GM23338 (cell line): ENCODE measurements around the gene LTV1. TPM values are rescaled to one million over a fixed set of nuclear protein-coding genes. Genes with fewer than 3 reads are reported as not detected.
"Not testable (repeated sequence)": the region's sequence is repeated elsewhere in the genome, so short reads cannot be mapped to it uniquely, and the experiment has no call there.

ENCODE experiments used
- ATAC-seq: fragments of 200-7000 bp; cut with Tn5 transposase; 3 replicates; pipeline ENCODE4 v1.9.1; 2020
- DNase-seq: peaks from one replicate; pipeline ENCODE4 v3.0.0-alpha.2; 2015; ENCODE audit warnings: low spot score
- H2AFZ ChIP-seq: fragments of 200-600 bp; sonication (generic); 2 replicates; pipeline ENCODE4 v1.8.0; 2016; ENCODE audit warnings: antibody characterized with exemption, mild to moderate bottlenecking, moderate library complexity
- H3F3A ChIP-seq: fragments of 200-600 bp; sonication (generic); replicated peaks from 2 replicates; pipeline ENCODE4 v1.8.0; 2017; ENCODE audit warnings: antibody characterized with exemption, mixed run types, low read depth
- H3K27ac ChIP-seq: fragments of 200-600 bp; sonication (generic); 2 replicates; pipeline ENCODE4 v1.6.1; 2016; ENCODE audit warnings: low read depth
- H3K27me3 ChIP-seq: fragments of 200-600 bp; sonication (generic); 2 replicates; pipeline ENCODE4 v1.8.0; 2016; ENCODE audit warnings: mild to moderate bottlenecking, mixed run types, moderate library complexity; ENCODE audit not compliant: insufficient read depth
- H3K36me3 ChIP-seq: fragments of 200-600 bp; sonication (generic); 2 replicates; pipeline ENCODE4 v1.8.0; 2016; ENCODE audit warnings: mild to moderate bottlenecking; ENCODE audit not compliant: insufficient read depth
- H3K4me1 ChIP-seq: fragments of 200-600 bp; sonication (generic); 2 replicates; pipeline ENCODE4 v1.8.0; 2016; ENCODE audit warnings: mild to moderate bottlenecking, moderate library complexity; ENCODE audit not compliant: insufficient read depth
- H3K4me2 ChIP-seq: fragments of 200-600 bp; sonication (generic); 2 replicates; pipeline ENCODE4 v1.7.1; 2017; ENCODE audit warnings: mixed run types
- H3K4me3 ChIP-seq: fragments of 200-600 bp; sonication (generic); 2 replicates; pipeline ENCODE4 v1.6.1; 2016; ENCODE audit warnings: mixed run types
- H3K79me2 ChIP-seq: fragments of 200-600 bp; sonication (generic); replicated peaks from 2 replicates; pipeline ENCODE4 v1.8.0; 2017; ENCODE audit warnings: mild to moderate bottlenecking; ENCODE audit not compliant: insufficient read depth
- H3K9me2 ChIP-seq: fragments of 200-600 bp; sonication (generic); 2 replicates; pipeline ENCODE4 v1.8.0; 2017; ENCODE audit not compliant: insufficient read depth
- H4K20me1 ChIP-seq: fragments of 200-600 bp; sonication (generic); replicated peaks from 2 replicates; pipeline ENCODE4 v1.8.0; 2017; ENCODE audit warnings: mild to moderate bottlenecking; ENCODE audit not compliant: insufficient read depth
- H3K27ac Mint-ChIP-seq: 2 replicates; pipeline ENCODE4 v1.8.0; 2020; ENCODE audit warnings: inconsistent platforms, mild to moderate bottlenecking, moderate library complexity, mixed read lengths
- H3K27me3 Mint-ChIP-seq: 3 replicates; pipeline ENCODE4 v1.8.0; 2022; ENCODE audit warnings: low read depth, mild to moderate bottlenecking, moderate library complexity, mixed read lengths, inconsistent platforms; ENCODE audit not compliant: insufficient read depth, poor library complexity
- H3K36me3 Mint-ChIP-seq: 3 replicates; pipeline ENCODE4 v1.8.0; 2021; ENCODE audit warnings: low read depth, mild to moderate bottlenecking, inconsistent platforms, moderate library complexity, mixed read lengths
- H3K4me1 Mint-ChIP-seq: 3 replicates; pipeline ENCODE4 v1.8.0; 2020; ENCODE audit warnings: mild to moderate bottlenecking, inconsistent platforms, mixed read lengths
- H3K4me3 Mint-ChIP-seq: 3 replicates; pipeline ENCODE4 v1.8.0; 2021; ENCODE audit warnings: moderate library complexity, mild to moderate bottlenecking, inconsistent platforms, mixed read lengths
- H3K9me3 Mint-ChIP-seq: 3 replicates; pipeline ENCODE4 v1.8.0; 2020; ENCODE audit warnings: moderate library complexity, mild to moderate bottlenecking, inconsistent platforms, mixed read lengths
- CTCF ChIP-seq, 2 experiments: fragments of 200-600 bp in 1 of 2; sonication (generic) in 1 of 2; conservative IDR thresholded peaks; 2 replicates each; pipeline versions ENCODE4 v1.5.1 to v1.6.1; 2016 to 2017; ENCODE audit warnings: antibody characterized with exemption in 2 of 2, low read depth in 2 of 2, mild to moderate bottlenecking in 2 of 2, moderate library complexity in 1 of 2
- JUNB ChIP-seq: IDR thresholded peaks from one replicate; pipeline ENCODE4 v1.6.1; 2016; ENCODE audit warnings: antibody characterized with exemption; ENCODE audit not compliant: unreplicated experiment
- REST ChIP-seq: IDR thresholded peaks from one replicate; pipeline ENCODE4 v1.6.1; 2018; ENCODE audit warnings: antibody characterized with exemption; ENCODE audit not compliant: unreplicated experiment
- ZNF114 ChIP-seq: fragments of 250-450 bp; sonication (Bioruptor Pico); IDR thresholded peaks from 2 replicates; pipeline ENCODE4 v1.5.0; 2020; ENCODE audit warnings: mild to moderate bottlenecking, moderate library complexity
- ZNF331 ChIP-seq: fragments of 250-450 bp; sonication (Bioruptor Pico); IDR thresholded peaks from 2 replicates; pipeline ENCODE4 v1.5.0; 2020; ENCODE audit warnings: low read depth, mild to moderate bottlenecking, moderate library complexity
- polyA plus RNA-seq: library from polyadenylated mRNA; unstranded; fragments of >200 nt; fragmentation: Nextera tagmentation; extraction: Ambion mirVana; gene quantifications from 2 replicates; pipeline ENCODE4 v1.2.1, GENCODE V29; 2016
- total RNA-seq: library from RNA; depleted of rRNA; stranded (reverse); fragments of >200 nt; shearing (Covaris generic); gene quantifications from 2 replicates; pipeline ENCODE4 v1.2.3, GENCODE V29; 2014

The LTV1 gene
- total and polyA plus RNA-seq, 2 experiments from 2014 or later, result 36.5 to 72.4 TPM

- TF ChIP-seq CTCF (conservative IDR thresholded peaks at IDR 0.05; ENCODE audit: low read depth in 2 of 2) (no peak), REST (no peak), ZNF114 (CRISPR knock-in tag) (no peak), ZNF331 (no peak), JUNB (no peak)
These were observed 1.9 kb downstream of the LTV1 start (continued) for GRCh38 chr6:143845033-143845432.

- H3K4me3 Mint-ChIP-seq, H3K27ac ChIP-seq, DNase-seq, H2AFZ ChIP-seq, H3K9me3 Mint-ChIP-seq, H3K4me1 Mint-ChIP-seq, H3K27me3 Mint-ChIP-seq, H3K4me1 ChIP-seq, ATAC-seq, H3K4me3 ChIP-seq, H3K27me3 ChIP-seq, H3K9me2 ChIP-seq, H3K4me2 ChIP-seq, H3F3A ChIP-seq, H3K27ac Mint-ChIP-seq: not testable (repeated sequence)
- peaks cover 98% of the 10 kb centered on the region for H3K36me3 Mint-ChIP-seq
- peaks cover 72% of the 10 kb centered on the region for H3K36me3 ChIP-seq
- H4K20me1 ChIP-seq, result peaks cover 34% of the 10 kb centered on the region
- peaks cover 85% of the 10 kb centered on the region for H3K79me2 ChIP-seq
These were observed 8.6 kb downstream of the LTV1 start for GRCh38 chr6:143851706-143852105.

GRCh38 chr6:143855057-143855456 is 11.9 kb downstream of the LTV1 start:
- H3K4me3 ChIP-seq, H3K27me3 ChIP-seq, H3K4me1 Mint-ChIP-seq, H3K4me3 Mint-ChIP-seq, H3K9me2 ChIP-seq, H3K9me3 Mint-ChIP-seq, H3K4me2 ChIP-seq, H3K27ac ChIP-seq, DNase-seq, H3F3A ChIP-seq, H2AFZ ChIP-seq, H3K27ac Mint-ChIP-seq, H3K27me3 Mint-ChIP-seq, ATAC-seq, H3K4me1 ChIP-seq: not testable (repeated sequence)
- Histone ChIP-seq H3K79me2 (peaks cover 62% of the 10 kb centered on the region), H4K20me1 (peaks cover 33% of the 10 kb centered on the region), H3K36me3 (peaks cover 71% of the 10 kb centered on the region)
- H3K36me3 Mint-ChIP-seq, result peaks cover 100% of the 10 kb centered on the region

GRCh38 chr6:143856762-143857161 is 13.6 kb downstream of the LTV1 start:
- Histone ChIP-seq H3K79me2 (peaks cover 45% of the 10 kb centered on the region), H4K20me1 (peaks cover 32% of the 10 kb centered on the region), H3K36me3 (peaks cover 69% of the 10 kb centered on the region)
- H3K27ac ChIP-seq, H3K4me1 Mint-ChIP-seq, H3K4me2 ChIP-seq, ATAC-seq, H3K9me2 ChIP-seq, H3K4me1 ChIP-seq, H3F3A ChIP-seq, H3K27me3 ChIP-seq, H3K27ac Mint-ChIP-seq, H3K9me3 Mint-ChIP-seq, H3K27me3 Mint-ChIP-seq, H2AFZ ChIP-seq, H3K4me3 Mint-ChIP-seq, H3K4me3 ChIP-seq, DNase-seq: not testable (repeated sequence)
- H3K36me3 Mint-ChIP-seq, result peaks cover 98% of the 10 kb centered on the region
